Sigmoid colon (tissue), 4 donors: Measurements from ENCODE around the gene GPRIN1.

Experiments
- CTCF ChIP-seq, 4 experiments: fragments of 450-650 bp in 3 of 4; fragments of 200-600 bp in 1 of 4; IDR thresholded peaks; one replicate each; pipeline ENCODE4 v1.5.1; 2016 to 2019; ENCODE audit warnings: antibody characterized with exemption in 4 of 4, mild to moderate bottlenecking in 3 of 4, moderate library complexity in 2 of 4
- EP300 ChIP-seq, 4 donors: sonication (generic); formaldehyde crosslinking; IDR thresholded peaks; one replicate each; pipeline ENCODE4 v1.6.1; 2017; ENCODE audit warnings: antibody characterized with exemption in 4 of 4
- POLR2A ChIP-seq, 2 donors: fragments of 450-650 bp; IDR thresholded peaks; one replicate each; pipeline ENCODE4 v1.6.1; 2016; ENCODE audit warnings: antibody characterized with exemption in 2 of 2, mild to moderate bottlenecking in 2 of 2, moderate library complexity in 2 of 2
- POLR2AphosphoS5 ChIP-seq, 4 donors: sonication (generic); formaldehyde crosslinking; IDR thresholded peaks; one replicate each; pipeline ENCODE4 v1.6.1; 2017; ENCODE audit warnings: antibody characterized with exemption in 4 of 4

DNA sequence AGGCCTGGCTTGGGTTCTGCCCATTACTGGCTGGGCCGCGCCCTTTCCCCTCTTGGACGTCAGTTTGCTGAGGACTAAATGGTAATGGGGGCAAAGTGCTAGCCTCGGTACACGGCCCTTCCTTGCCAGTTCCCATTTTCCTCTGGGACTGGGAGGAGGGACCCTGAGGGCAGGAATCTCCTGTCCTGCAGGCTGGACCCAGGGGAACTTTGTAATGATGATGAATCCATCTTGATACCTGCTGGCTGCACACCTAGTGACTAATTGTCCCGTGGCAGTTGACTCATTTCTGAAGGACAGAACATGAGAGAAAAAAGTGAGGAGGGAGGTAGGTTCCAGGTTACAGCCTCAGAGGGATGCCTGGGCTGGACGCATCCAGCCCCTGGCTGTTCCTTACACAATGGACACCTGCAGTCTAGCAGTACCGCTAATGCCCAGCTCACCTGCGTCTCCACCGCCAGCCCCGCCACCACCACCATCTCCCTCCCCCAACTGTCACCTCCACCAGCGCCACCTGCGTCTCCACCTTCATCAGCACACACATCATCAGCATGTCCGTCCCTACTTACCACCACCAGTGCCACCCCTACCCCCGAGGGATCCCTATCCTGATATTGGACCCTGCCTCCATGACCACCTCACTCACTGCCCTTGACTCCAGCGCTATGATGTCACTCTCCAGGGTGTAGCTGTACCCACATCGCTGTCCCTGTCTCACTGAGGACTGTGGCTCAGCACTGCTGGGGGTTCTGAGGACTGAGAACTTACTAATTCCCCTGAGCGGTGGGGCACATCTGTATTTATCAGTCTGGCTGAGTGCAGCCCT lies 56.5 kb downstream of the GPRIN1 start:
- TF ChIP-seq POLR2A (IDR thresholded peaks at IDR 0.05) (no peak), CTCF (IDR thresholded peaks at IDR 0.05) (no peak), POLR2AphosphoS5 (IDR thresholded peaks at IDR 0.05) (no peak), EP300 (IDR thresholded peaks at IDR 0.05) (no peak)
